HUES64 (cell line): ENCODE results near the gene GAGE10.

Source experiments
- H3K27ac ChIP-seq: 2 replicates; pipeline ENCODE4 v1.7.0; 2013; ENCODE audit warnings: low read depth, low read length, inconsistent platforms
- H3K27me3 ChIP-seq: 2 replicates; pipeline ENCODE4 v1.6.1; 2013; ENCODE audit warnings: mild to moderate bottlenecking, low read length; ENCODE audit not compliant: insufficient read depth
- H3K36me3 ChIP-seq: 2 replicates; pipeline ENCODE4 v1.6.1; 2013; ENCODE audit warnings: mild to moderate bottlenecking, low read length; ENCODE audit not compliant: insufficient read depth
- H3K4me1 ChIP-seq: 2 replicates; pipeline ENCODE4 v1.6.1; 2013; ENCODE audit warnings: mild to moderate bottlenecking, low read length, moderate library complexity; ENCODE audit not compliant: insufficient read depth
- H3K4me3 ChIP-seq: 2 replicates; pipeline ENCODE4 v1.5.1; 2013; ENCODE audit warnings: mild to moderate bottlenecking, low read length, moderate library complexity
- H3K9ac ChIP-seq: 2 replicates; pipeline ENCODE4 v1.6.1; 2013; ENCODE audit warnings: mild to moderate bottlenecking, low read depth, low read length
- H3K9me3 ChIP-seq: 2 replicates; pipeline ENCODE4 v1.6.1; 2013; ENCODE audit warnings: low read depth, low read length; ENCODE audit not compliant: insufficient read depth
- WGBS: fragments of 150-250, 120-280 bp; methylation state at CpG from one replicate; pipeline ENCODE4 v1.1.7; 2013; ENCODE audit warnings: missing lambda C conversion rate; 5-methylcytosine and 5-hydroxymethylcytosine counted together

GAGE10 gene

DNA sequence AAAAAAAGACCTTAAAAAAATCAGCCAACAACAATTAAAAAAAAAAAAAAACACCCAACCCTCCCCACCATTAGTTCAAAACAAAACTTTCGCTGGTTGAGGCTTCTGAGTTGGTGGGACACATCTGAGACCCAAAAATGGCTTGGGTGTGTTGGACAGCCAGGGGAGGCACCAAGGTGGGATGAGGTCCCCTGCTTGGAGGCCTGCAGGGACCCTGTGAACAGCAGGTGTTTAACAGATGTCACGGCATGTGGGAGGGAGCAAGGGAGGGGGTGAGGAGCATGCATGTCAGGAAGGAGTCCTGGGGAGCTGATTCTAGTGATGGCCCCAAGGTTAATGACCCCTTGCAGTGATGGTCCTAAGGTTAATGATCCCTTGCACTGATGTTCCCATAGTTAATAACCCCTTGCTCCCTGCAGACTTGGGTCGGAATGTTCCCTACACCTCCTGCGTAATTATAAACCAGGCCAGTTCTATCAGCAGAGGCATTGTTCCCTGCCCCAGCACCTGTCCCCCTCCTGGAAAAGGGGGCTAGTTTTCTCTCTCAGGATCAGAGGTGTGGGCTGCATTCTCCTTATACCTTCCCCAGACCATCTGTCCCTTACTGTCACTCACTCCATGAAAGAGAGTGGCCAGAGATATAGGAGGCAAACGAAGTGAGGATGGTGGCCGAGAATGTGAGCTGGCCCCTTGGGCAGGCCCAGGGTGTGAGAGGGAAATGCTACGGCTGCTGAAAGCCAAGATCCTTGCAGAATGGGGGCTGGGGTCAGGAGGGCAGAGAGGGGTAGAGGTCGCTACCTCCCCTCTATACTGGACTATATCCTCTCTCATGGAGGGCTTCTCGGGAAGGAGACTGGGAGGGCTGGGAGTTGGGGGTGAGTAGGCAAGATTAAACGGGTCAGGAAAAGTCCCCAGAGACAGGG, 36.7 kb upstream of the GAGE10 start:
- peaks cover 3% of the 10 kb centered on the region; the same call in 1 of the 2 replicates for H3K36me3 ChIP-seq
- no peak overlapping the region for H3K27ac ChIP-seq
- H3K9me3 ChIP-seq, result no peaks in the 10 kb centered on the region
- 86% methylated on average over 6 of the region's 10 CpGs for WGBS
- no peak overlapping the region for H3K4me3 ChIP-seq
- no peak overlapping the region for H3K9ac ChIP-seq
- no peaks in the 10 kb centered on the region for H3K27me3 ChIP-seq
- no peaks in the 10 kb centered on the region; the same call in 1 of the 2 replicates for H3K4me1 ChIP-seq

DNA sequence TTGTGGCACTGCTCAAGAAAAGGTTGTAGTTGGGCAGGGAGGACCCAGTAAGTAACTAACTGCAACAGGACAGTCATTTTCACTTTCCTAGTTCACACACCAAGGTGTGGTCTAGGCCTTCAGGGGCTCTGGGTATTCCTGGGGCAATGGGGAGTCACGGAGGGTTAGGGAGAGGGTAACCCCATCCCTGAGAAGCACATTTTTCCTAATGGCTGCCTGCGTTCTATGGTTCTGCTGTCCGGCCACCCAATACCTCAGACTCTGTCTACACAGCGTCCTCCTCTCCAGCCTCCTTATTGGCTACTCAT, 34.8 kb upstream of the GAGE10 start:
- H3K27ac ChIP-seq, result peak overlapping the region; percentile 85
- 0% methylated on average over 4 of the region's 4 CpGs for WGBS
- no peaks in the 10 kb centered on the region for H3K27me3 ChIP-seq
- peaks cover 10% of the 10 kb centered on the region for H3K36me3 ChIP-seq
- H3K9ac ChIP-seq, result peak overlapping the region; percentile 77
- peak overlapping the region; percentile 94 for H3K4me3 ChIP-seq
- peaks cover 5% of the 10 kb centered on the region; the same call in 1 of the 2 replicates for H3K4me1 ChIP-seq
- H3K9me3 ChIP-seq, result no peaks in the 10 kb centered on the region

DNA sequence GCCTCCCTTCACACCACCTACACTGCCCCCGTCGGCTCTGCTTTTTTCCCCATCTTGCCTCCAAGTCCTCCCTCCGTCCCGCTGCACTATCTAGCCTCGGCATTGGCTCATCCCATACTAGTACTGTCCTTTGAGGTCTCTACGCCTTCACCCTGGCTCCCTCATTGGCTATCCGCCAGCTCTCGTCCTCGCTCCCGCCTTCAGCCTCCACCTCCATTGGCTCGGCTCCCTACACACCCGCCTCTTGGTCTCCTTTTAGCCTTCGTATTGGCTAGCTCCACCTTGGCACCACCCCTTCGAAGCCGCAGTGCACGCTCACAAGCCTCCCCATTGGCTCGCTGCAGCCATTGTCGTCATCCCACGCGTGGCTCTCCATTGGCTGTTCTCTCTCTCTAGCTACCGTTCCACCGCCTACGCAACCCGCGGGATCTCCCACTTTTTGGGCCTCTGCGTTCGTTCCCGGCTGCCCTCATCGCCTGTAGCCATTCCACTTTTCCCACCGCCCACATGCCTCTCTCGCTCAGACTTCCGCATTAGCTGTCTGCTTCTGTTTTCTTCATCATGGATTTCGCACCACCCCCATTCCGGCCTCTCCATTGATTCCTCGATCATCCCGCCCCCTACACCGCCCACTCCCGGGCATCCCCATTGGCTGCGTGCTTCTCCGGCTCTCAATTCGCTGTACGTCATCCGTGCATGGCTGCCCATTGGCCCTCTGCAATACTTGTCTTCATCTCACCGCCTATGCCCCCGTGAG, 34.3 kb upstream of the GAGE10 start:
- Histone ChIP-seq H3K36me3 (peaks cover 11% of the 10 kb centered on the region), H3K4me3 (peak overlapping the region; percentile 94), H3K4me1 (peaks cover 5% of the 10 kb centered on the region; the same call in 1 of the 2 replicates), H3K27ac (peak overlapping the region; percentile 92), H3K27me3 (no peaks in the 10 kb centered on the region), H3K9me3 (no peaks in the 10 kb centered on the region), H3K9ac (peak overlapping the region; percentile 90)
- WGBS, result under 1% methylated on average over 45 of the region's 45 CpGs

DNA sequence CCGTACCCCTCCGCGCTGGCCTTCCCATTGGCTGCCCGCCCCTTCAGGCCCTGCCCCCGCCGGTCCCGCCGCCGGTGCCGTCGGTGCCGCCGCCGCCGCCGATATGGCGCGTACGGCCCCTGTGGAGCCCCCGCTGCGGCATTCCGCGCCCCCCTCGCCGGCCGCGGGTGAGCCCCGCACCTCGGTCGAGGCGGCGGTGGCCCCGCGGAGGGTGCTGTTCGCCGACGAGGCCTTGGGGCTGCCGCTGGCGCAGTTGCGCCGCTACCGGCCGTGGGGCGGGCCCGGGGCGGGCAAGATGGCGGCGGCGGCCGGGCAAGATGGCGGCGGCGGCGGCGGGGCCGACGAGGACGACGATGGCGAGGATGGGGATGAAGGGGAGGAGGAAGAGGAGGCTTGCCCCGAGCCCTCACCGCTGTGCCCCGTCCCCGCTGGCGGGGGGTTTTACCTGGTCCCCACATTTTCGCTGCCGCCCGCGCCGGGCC, 33.6 kb upstream of the GAGE10 start, which contains the start of gene PPP1R3F:
PPP1R3F (plus strand) TSS at position 27 of the 482 bp plus-strand sequence; CDS start at position 104, 77 bp downstream.
- Histone ChIP-seq H3K4me1 (peaks cover 5% of the 10 kb centered on the region; the same call in 1 of the 2 replicates), H3K9ac (peak within 1 kb of the TSS; percentile 90), H3K9me3 (no peaks in the 10 kb centered on the region), H3K27ac (peak within 1 kb of the TSS; percentile 92), H3K27me3 (no peaks in the 10 kb centered on the region), H3K4me3 (peak within 1 kb of the TSS; percentile 94), H3K36me3 (peaks cover 11% of the 10 kb centered on the region)
- WGBS, result under 1% methylated on average over 70 of the region's 70 CpGs

DNA sequence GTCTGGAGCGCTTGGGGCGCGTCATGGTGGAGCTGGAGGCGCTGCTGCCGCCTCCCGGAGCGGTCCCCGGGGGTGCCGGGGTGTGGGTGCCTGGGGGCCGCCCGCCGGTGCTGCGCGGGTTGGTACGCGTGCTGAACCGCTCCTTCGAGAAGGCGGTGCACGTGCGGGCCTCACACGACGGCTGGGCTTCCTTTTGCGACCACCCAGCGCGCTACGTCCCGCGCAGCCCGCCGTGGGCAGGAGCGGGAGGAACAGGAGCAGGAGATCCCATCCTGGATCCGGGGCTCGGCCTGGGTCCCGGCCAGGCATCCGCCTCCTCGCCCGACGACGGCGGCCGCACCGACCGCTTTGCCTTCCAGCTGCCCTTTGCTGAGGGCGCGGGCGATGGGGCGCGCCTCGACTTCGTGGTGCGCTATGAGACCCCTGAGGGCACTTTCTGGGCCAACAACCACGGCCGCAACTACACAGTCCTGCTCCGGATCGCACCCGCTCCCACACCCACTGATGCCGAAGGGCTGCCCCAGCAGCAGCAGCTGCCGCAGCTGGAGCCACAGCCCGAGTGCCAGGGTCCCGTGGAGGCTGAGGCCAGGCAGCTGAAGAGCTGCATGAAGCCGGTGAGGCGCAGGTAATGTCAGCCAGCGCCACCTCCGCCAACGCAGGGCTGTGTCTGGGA, 33.1 kb upstream of the GAGE10 start:
- 52% methylated on average over 66 of the region's 66 CpGs for WGBS
- no peaks in the 10 kb centered on the region for H3K9me3 ChIP-seq
- H3K9ac ChIP-seq, result peak overlapping the region; percentile 90

DNA sequence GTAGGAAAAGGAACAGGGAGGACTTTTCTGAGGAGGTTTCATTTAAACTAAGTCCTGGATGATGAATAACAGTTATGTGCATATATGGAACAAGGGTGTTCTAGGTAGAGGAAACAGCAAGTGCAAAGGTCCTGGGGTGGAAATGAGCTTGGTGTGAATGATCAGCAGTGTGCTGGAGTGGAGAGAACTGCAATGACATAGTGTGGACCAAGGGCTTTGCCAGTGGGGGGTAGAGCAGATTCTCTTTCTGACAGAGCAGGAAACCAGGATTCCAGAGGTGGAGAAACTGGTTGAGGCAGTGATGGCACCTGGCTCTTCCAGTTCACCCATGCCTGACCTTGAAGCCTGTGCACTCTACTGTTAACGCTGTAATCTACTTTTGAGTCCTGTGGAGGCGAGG, 32.1 kb upstream of the GAGE10 start:
- H3K36me3 ChIP-seq, result peaks cover 11% of the 10 kb centered on the region
- H3K27ac ChIP-seq, result no peak overlapping the region
- H3K9me3 ChIP-seq, result no peaks in the 10 kb centered on the region
- WGBS, result 96% methylated on average over 2 of the region's 2 CpGs
- H3K9ac ChIP-seq, result no peak overlapping the region
- H3K27me3 ChIP-seq, result no peaks in the 10 kb centered on the region
- H3K4me3 ChIP-seq, result peak overlapping the region; percentile 94; the same call in 1 of the 2 replicates
- H3K4me1 ChIP-seq, result peaks cover 5% of the 10 kb centered on the region; the same call in 1 of the 2 replicates

More for the DNA sequence above, 33.1 kb upstream of the GAGE10 start:
- Histone ChIP-seq H3K27me3 (no peaks in the 10 kb centered on the region), H3K4me3 (peak overlapping the region; percentile 94), H3K36me3 (peaks cover 11% of the 10 kb centered on the region), H3K4me1 (peaks cover 5% of the 10 kb centered on the region; the same call in 1 of the 2 replicates), H3K27ac (peak overlapping the region; percentile 92)

DNA sequence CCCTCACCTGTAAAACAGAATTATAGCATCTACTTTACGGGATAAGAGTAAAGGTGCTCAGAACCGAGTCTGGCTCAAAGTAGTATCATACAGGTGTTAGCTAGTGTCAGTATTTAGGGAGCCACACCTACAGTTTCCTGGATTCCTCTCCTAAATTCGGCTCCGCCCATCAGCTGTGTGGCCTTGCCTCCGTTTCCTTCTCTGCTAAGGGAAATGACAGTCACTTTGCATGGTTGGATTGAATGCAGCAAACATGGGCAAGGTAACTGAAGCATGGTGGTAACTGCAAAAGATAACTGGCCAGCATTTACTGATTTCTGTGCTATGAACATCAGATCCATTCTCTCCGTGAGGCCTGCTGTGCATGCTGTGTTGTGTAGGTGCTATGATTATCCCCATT, 31.0 kb upstream of the GAGE10 start:
- H3K27ac ChIP-seq, result no peak overlapping the region
- no peak overlapping the region for H3K9ac ChIP-seq
- no peak overlapping the region for H3K4me3 ChIP-seq
- H3K36me3 ChIP-seq, result peaks cover 11% of the 10 kb centered on the region
- WGBS, result 78% methylated on average over 6 of the region's 6 CpGs
- peaks cover 5% of the 10 kb centered on the region; the same call in 1 of the 2 replicates for H3K4me1 ChIP-seq
- H3K9me3 ChIP-seq, result no peaks in the 10 kb centered on the region
- H3K27me3 ChIP-seq, result no peaks in the 10 kb centered on the region

DNA sequence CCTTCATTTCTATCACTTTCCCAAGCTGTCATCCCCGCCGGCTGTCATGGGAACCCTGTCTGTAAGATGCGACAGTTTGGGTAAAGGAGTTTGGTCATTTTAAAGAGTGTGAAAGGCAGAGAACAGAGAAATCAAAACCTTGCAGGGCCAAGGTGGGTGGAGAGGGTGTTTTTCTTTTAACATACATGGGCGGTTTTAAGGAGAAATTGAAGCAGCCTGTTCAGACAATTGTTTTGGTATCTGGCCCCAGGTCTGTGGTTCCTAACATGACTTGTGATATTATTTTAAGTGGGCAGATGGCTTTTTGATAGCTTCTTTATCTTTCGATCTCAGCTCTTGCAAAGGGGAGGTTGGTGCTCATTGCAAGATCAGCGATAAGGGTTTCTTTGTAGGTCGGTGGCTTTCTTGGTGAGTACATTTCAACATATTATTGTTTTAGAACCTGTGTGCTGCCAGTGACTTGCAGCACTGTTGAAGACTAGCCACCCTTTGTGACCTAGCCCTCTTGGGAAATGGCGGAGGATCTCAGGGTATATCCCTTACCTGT, 30.2 kb upstream of the GAGE10 start:
- Histone ChIP-seq H3K4me3 (no peak overlapping the region), H3K36me3 (peaks cover 11% of the 10 kb centered on the region), H3K27me3 (no peaks in the 10 kb centered on the region), H3K9ac (no peak overlapping the region), H3K4me1 (peaks cover 5% of the 10 kb centered on the region; the same call in 1 of the 2 replicates), H3K27ac (no peak overlapping the region), H3K9me3 (no peaks in the 10 kb centered on the region)
- WGBS, result 88% methylated on average over 7 of the region's 8 CpGs

DNA sequence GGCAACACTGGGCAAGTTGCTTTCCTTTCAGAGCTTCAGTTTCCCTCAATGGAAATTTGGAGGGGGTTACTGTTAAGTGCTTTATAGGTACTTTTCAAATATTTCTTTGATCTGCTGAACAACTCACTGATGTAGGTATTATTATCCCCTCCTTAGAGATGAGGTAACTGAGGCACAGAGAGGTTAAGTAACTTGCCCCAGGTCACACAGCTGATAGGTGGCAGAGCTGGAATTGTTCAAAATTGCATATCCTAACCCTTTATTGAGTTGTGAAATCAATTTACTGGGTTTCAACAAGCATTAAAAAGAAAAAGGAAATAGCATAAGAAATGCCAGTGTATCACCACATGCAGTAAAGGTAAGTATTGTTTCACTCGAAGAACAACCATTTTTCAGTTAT, 27.2 kb upstream of the GAGE10 start:
- Histone ChIP-seq H3K4me3 (no peak overlapping the region), H3K9ac (no peak overlapping the region), H3K9me3 (no peaks in the 10 kb centered on the region), H3K27me3 (no peaks in the 10 kb centered on the region), H3K27ac (no peak overlapping the region), H3K4me1 (0 out of 2 replicates have a peak, but pooled peaks cover 5% of the 10 kb centered on the region), H3K36me3 (peaks cover 8% of the 10 kb centered on the region)
- WGBS, result 100% methylated on average over 1 of the region's 1 CpG

DNA sequence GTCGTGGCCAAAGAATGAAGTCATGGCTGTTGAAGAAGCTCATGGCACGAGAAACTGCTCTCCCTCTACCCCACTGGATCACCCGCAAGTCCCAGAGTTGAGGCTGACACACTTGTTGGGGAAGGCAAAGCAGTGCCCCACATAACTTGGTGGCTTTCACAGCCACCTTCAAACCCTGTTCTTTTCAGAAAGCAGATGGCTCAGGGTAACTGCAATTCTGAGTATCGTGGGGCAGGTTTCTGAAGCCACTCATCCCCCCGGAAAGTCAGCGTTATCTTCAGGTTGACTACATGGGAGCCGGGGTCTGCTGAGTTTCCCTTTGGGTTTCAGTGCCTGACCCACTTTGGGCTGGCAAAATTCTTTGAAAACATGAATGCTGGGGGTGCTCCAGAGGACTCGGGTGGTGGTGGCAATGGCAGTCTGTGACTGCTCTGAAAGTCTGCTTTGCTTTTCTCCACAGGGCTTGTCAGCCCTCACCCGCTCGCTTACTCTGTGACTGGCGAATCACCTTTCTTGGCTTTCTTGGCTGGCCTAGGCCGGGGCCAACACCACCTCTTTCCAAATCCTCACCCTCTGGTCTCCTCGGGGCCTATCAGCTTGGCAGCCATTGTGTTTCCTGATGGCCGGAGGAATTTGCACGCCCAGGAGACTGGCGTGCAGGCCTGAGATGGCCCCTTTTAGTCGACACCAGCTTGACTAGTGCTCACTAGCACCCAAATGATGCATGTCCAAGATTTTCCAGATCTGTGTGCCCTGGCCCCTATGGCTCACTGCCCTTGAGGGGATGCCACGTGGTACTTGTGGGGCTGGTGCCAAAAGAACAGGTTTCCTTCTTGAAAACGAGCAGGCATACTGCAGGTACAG, 26.5 kb upstream of the GAGE10 start:
- H3K9me3 ChIP-seq, result no peaks in the 10 kb centered on the region
- H3K4me1 ChIP-seq, result 0 out of 2 replicates have a peak, but pooled peaks cover 5% of the 10 kb centered on the region
- H3K36me3 ChIP-seq, result peaks cover 8% of the 10 kb centered on the region
- H3K27me3 ChIP-seq, result no peaks in the 10 kb centered on the region
- H3K9ac ChIP-seq, result no peak overlapping the region
- H3K4me3 ChIP-seq, result no peak overlapping the region
- no peak overlapping the region for H3K27ac ChIP-seq
- 89% methylated on average over 19 of the region's 19 CpGs for WGBS
